ENCODE measurements around the gene NID2. TPM values are rescaled to one million over a fixed set of nuclear protein-coding genes. Genes with fewer than 3 reads are reported as not detected.

The NID2 gene
- total RNA-seq, 1 experiment from 2014 or later = 6.6 TPM

DNA sequence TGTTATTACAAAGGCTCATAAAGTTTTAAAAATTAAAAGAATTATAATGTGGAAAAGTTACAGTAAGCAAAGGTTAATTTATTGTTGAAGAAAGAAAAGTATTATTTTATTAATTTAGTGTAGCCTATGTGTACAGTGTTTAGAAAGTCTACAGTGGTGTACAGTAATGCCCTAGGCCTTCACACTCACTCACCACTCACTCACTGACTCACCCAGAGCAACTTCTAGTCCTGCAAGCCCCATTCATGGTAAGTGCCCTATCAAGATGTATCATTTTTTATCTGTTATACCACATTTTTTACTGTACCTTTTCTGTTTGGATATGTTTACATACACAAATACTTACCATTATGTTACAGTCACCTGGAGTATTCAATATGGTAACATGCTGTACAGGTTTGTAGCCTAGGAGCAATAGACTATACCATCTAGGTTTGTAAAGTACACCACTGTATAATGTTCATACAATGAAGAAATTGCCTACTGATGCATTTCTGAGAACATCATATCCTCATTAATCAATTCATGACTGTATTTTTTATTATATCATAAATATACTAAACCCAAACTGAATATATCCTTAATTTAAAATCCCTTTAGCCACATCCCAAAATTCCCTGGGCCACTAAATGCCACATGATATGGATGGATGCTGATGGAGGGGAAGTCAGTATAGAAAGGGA lies 43.6 kb upstream of the NID2 start:
- Mint-ChIP-seq H3K9me3 (no peaks in the 10 kb centered on the region), H3K36me3 (ENCODE audit: insufficient read depth in 1 of 3, low read depth in 3 of 3) (no peaks in the 10 kb centered on the region), H3K4me3 (no peak overlapping the region), H3K27me3 (ENCODE audit: low read depth) (no peaks in the 10 kb centered on the region), H3K4me1 (no peaks in the 10 kb centered on the region), H3K27ac (no peak overlapping the region)
- Histone ChIP-seq H2BK5ac (ENCODE audit: insufficient read length, low read length) (no peak overlapping the region), H3K56ac (ENCODE audit: insufficient read length, low read depth, low read length) (no peak overlapping the region), H3K27me3 (ENCODE audit: insufficient read depth, low read length) (no peaks in the 10 kb centered on the region), H3K79me1 (ENCODE audit: insufficient read depth, low read depth, low read length, poor library complexity, severe bottlenecking) (no peaks in the 10 kb centered on the region), H3K18ac (ENCODE audit: insufficient read length, low read depth, low read length) (no peak overlapping the region), H3K4ac (ENCODE audit: low read depth, low read length) (no peak overlapping the region), H3K4me1 (ENCODE audit: insufficient read depth, low read length) (no peaks in the 10 kb centered on the region), H2BK20ac (ENCODE audit: low read depth, low read length, poor library complexity, severe bottlenecking) (no peak overlapping the region), H4K20me1 (ENCODE audit: control insufficient read depth, insufficient read depth, insufficient read length) (no peaks in the 10 kb centered on the region), H3K4me2 (ENCODE audit: insufficient read depth, insufficient read length, low read length) (no peak overlapping the region), H3K14ac (ENCODE audit: insufficient read depth, low read length) (no peak overlapping the region), H3T11ph (ENCODE audit: low read length) (no peak overlapping the region), H4K5ac (ENCODE audit: insufficient read length, low read depth, low read length) (no peak overlapping the region), H3K27ac (ENCODE audit: insufficient read length, low read depth, low read length) (no peak overlapping the region), H2BK120ac (ENCODE audit: low read depth, low read length, poor library complexity, severe bottlenecking) (no peak overlapping the region), H4K8ac (replicated peaks; ENCODE audit: insufficient read length, low read depth, low read length) (no peak overlapping the region), H3K79me2 (ENCODE audit: insufficient read depth, low read length) (no peaks in the 10 kb centered on the region), H2BK15ac (ENCODE audit: low read depth, low read length) (no peak overlapping the region), H3K23me2 (ENCODE audit: insufficient read length, low read depth, low read length, poor library complexity, severe bottlenecking) (no peaks in the 10 kb centered on the region), H3K9me3 (ENCODE audit: control insufficient read depth, low read depth, low read length) (no peaks in the 10 kb centered on the region), H2AK5ac (ENCODE audit: insufficient read length, low read length) (no peak overlapping the region), H3K23ac (ENCODE audit: insufficient read length, low read depth, low read length) (no peak overlapping the region), H4K91ac (ENCODE audit: insufficient read length, low read depth, low read length) (no peak overlapping the region), H3K9ac (ENCODE audit: extremely low read depth, insufficient read length, low read length) (no peak overlapping the region), H2BK12ac (ENCODE audit: insufficient read length, low read depth, low read length) (no peak overlapping the region), H2AFZ (ENCODE audit: low read length) (no peak overlapping the region)
- TF ChIP-seq CTCF (conservative IDR thresholded peaks at IDR 0.05) = no peak
- DNase-seq = no peak

Measured in H9 (cell line).